ENCODE results near the gene BARD1.

- TF ChIP-seq CTCF (IDR thresholded peaks at IDR 0.05; ENCODE audit: poor library complexity) (no peak), EZH2 (IDR thresholded peaks at IDR 0.05; ENCODE audit: borderline replicate concordance) (no peak), EZH2phosphoT487 (IDR thresholded peaks at IDR 0.05; ENCODE audit: low read depth, severe bottlenecking, unreplicated experiment) (no peak)
Measured at GRCh38 chr2:214724741-214725140, 84.7 kb downstream of the BARD1 start.

Data from hepatocyte (in vitro differentiated cells).